ENCODE measurements around the gene SMPD3.

Gene SMPD3

DNA sequence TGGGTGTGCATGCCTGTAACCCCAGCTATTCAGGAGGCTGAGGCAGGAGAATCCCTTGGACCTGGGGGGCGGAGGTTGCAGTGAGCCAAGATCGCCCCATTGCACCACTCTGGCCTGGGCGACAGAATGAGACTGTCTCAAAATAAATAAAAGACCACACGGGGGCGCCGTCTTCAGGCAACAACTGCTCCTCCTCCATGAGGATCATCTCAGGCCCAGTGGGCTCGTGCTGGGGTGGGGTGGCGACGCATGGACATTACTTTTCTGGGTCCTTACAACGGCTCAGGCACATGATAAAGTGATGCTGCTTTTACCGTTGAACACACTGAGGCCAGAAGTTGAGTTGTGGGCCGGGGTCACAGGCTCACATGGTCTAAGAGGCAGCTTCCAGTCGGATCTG lies 81.3 kb downstream of the SMPD3 start:
- ATAC-seq (ENCODE audit: low read depth) (peak; percentile 3), DNase-seq (ENCODE audit: low spot score in 2 of 2) (no peak)
- Mint-ChIP-seq H3K9me3 (no peaks in the 10 kb centered on the region), H3K4me3 (no peak overlapping the region), H3K4me1 (peaks cover 47% of the 10 kb centered on the region), H3K36me3 (no peaks in the 10 kb centered on the region), H3K27ac (peak overlapping the region; percentile 90), H3K27me3 (no peaks in the 10 kb centered on the region)

DNA sequence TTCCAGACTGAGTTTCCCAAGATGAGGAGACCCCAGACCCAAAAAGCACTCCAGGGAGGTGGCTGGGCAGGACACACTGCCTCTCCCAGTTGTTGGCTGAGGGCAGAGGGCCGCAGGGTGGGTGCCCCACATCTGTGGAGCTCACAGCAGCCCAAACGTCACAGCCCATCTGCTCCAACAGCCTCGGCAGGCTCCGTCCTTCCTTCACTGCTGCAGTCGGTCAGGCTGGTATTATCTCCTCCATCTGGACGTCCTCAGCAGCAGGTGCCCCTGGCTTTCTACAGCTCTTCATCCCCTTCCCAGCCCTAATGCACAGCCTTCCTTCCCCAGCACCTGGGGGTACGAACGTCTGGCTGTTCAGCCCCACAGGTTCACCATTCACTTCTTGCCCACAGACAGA lies 82.2 kb downstream of the SMPD3 start:
- Mint-ChIP-seq H3K27ac (no peak overlapping the region), H3K27me3 (no peaks in the 10 kb centered on the region), H3K9me3 (no peaks in the 10 kb centered on the region), H3K36me3 (no peaks in the 10 kb centered on the region), H3K4me1 (peaks cover 47% of the 10 kb centered on the region), H3K4me3 (no peak overlapping the region)
- ATAC-seq (ENCODE audit: low read depth): no peak
- DNase-seq (ENCODE audit: low spot score in 2 of 2): no peak

DNA sequence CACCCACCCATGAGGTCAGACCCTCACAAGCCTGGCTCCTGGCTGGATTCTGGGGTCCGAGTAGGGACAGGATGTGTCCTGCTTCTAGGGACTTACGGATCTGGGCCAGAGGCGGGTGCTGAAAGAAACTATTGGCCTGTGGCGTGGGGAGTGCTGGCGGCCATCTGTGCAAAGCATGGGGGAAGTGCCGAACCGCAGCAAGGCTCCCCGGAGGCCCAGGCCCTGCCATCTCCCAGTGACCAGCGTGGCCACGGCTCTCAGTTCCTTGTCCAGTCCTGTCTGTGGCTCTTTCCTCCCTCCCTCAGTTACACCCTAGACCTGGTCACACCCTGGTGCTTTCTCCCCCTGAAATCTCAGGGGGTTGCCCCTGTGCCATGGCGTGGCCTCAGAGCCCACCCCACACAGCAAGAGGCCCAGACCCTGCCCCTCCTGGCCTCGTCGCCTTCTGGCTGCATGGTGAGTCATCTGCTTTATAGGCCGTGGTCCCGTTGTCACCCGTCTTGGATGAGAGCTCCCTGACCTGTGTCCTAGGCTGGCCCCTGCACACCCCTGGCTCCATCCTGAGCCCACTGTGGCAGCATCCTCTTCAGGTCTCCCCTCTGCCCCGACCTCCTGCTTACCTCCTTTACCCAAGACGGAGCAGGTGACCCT lies 83.0 kb downstream of the SMPD3 start:
- ATAC-seq (ENCODE audit: low read depth) (no peak), DNase-seq (ENCODE audit: low spot score in 2 of 2) (no peak)
- Mint-ChIP-seq H3K4me1 (peaks cover 41% of the 10 kb centered on the region), H3K9me3 (no peaks in the 10 kb centered on the region), H3K4me3 (peak overlapping the region; percentile 46), H3K27me3 (no peaks in the 10 kb centered on the region), H3K36me3 (peaks cover 3% of the 10 kb centered on the region), H3K27ac (peak overlapping the region; percentile 62)

DNA sequence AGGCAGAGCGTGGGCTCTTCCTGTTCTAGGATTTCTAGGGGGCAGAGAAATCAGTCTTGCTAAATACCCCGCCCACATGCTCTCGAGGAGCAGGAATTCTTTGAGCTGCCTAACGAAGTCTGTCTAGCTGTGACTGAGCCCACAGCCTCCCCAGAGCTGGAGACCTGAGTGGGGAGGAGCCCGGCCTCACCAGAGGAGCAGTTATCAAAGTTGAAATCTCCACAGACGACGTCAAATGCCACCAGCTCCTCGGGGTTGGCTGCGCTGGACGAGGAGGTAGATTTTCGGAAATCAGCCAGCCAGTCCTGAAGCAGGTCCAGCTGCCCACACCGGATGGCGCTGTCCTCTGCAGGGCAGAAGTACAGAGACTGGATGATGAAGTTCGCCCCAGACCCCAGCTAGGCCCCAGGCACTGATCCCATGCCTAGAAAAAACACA lies 83.7 kb downstream of the SMPD3 start:
- H3K27ac Mint-ChIP-seq: no peak overlapping the region
- H3K4me3 Mint-ChIP-seq: peak overlapping the region; percentile 11
- H3K27me3 Mint-ChIP-seq: no peaks in the 10 kb centered on the region
- H3K9me3 Mint-ChIP-seq: no peaks in the 10 kb centered on the region
- DNase-seq (ENCODE audit: low spot score in 2 of 2) (no peak), ATAC-seq (ENCODE audit: low read depth) (no peak)
- peaks cover 38% of the 10 kb centered on the region for H3K4me1 Mint-ChIP-seq
- peaks cover 3% of the 10 kb centered on the region for H3K36me3 Mint-ChIP-seq

DNA sequence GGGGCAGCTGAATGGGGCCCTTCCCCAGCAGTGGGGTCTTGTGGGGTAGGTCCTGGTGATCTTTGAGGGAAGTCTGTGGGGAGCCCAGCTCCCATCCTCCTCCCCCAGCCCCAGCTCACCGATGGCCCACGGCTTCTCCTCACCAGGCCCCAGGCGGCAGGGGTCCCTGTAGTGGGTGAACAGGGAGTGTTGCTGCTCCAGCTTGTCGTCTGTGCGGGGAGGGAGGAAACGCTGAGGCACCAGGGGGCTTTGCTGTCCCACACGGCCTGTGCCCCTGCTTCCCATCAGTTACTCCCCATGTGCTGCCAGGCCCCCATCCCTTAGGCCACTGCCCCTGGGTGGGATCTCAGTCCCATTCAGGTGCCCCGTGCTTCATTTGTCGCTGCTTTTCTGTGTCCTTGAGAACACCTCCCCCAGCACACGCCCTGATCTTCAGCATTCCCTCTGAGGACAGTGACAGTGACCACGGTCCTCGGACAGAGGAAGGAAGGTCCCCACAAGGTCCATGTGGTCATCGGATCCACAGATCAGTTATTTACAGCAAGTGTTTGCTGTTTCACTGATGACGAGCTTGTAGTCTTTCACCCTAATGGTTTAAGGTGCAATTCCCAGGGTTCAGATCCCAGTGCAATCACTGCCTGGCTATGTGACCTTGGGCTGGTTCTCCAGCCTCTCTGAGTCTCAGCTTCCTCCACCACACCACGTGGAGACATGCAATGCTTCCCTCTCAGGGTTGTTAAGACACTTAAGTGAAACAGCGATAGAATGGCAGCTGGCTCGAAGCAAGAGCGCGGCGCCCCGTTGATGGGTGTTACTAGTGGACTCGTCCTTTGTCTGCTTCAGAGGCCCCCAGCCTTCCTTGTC lies 84.4 kb downstream of the SMPD3 start:
- Mint-ChIP-seq H3K27me3 (no peaks in the 10 kb centered on the region), H3K4me3 (no peak overlapping the region), H3K27ac (no peak overlapping the region), H3K4me1 (peaks cover 33% of the 10 kb centered on the region), H3K36me3 (peaks cover 3% of the 10 kb centered on the region), H3K9me3 (no peaks in the 10 kb centered on the region)
- DNase-seq (ENCODE audit: low spot score in 2 of 2) (no peak), ATAC-seq (ENCODE audit: low read depth) (no peak)

DNA sequence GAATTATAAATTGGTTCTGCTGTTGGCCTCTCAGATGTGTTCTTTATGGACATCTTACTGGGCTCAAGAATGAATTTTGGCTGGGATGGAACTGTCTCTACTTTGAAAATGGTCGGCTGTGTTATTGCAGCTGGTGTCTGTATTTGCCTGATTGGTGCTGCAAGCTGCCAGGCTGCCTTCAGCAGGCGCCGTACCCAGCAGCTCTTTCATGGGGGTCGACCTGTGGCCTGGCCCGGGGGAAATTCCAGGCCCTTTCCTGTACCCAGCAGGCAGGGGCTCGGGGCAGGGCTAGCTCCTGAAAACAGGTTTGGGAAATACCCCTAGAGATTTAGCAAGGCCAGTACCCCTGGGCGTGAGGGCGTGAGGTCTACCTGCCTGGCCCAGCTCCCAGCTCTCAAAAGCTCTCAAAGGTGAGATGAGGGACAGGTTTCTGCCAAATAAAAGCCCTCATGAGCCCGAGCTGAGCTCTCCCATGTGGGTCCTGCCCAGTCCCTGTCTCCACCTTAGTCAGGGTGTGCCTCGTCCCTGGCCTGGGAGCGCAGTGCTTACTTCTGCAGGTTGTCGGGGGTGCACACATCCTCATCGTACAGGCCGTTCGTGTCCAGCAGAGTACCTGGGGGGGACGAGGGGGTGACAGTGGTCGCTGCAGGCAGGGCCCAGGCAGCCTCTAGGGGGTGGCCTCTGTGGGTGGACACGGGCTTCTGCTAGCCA lies 85.2 kb downstream of the SMPD3 start:
- H3K36me3 Mint-ChIP-seq: peaks cover 3% of the 10 kb centered on the region
- no peak for ATAC-seq (ENCODE audit: low read depth)
- H3K4me3 Mint-ChIP-seq: no peak overlapping the region
- DNase-seq (ENCODE audit: low spot score in 2 of 2): no peak
- H3K27ac Mint-ChIP-seq: no peak overlapping the region
- no peaks in the 10 kb centered on the region for H3K9me3 Mint-ChIP-seq
- H3K4me1 Mint-ChIP-seq: peaks cover 25% of the 10 kb centered on the region
- no peaks in the 10 kb centered on the region for H3K27me3 Mint-ChIP-seq

DNA sequence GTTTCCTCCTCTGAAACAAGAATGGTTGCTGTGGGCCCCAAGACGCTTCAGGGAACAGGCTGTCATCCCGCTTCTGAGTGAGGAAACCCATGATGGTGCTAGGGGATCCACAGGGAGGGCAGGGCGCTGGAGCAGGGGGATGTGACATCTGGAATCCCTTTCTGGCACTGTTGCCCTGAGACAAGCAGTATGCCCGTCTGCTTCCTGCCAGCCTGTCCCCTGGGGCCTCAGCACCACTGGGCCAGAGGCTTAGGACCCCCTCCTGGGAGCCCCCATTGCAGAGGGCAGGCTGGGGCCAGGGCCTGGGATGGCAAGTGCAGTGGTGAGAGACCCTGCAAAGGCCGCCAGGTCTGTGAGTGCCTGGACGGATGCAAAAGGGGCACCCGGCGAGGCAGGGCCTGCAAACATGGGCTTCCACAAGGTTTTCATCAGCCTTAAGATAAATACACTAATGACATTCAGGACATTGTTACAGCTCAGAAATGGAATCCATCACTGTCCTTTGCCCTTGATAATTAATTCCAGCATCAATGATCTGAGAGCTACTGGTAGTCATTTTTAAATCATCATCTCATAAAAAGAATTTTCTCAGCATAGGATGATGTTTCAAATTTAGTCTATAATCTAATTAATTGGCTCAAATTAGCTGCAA lies 85.9 kb downstream of the SMPD3 start:
- Mint-ChIP-seq H3K4me1 (peaks cover 18% of the 10 kb centered on the region), H3K36me3 (peaks cover 3% of the 10 kb centered on the region), H3K4me3 (no peak overlapping the region), H3K9me3 (no peaks in the 10 kb centered on the region), H3K27ac (no peak overlapping the region), H3K27me3 (no peaks in the 10 kb centered on the region)
- DNase-seq (ENCODE audit: low spot score in 2 of 2) (no peak), ATAC-seq (ENCODE audit: low read depth) (no peak)

DNA sequence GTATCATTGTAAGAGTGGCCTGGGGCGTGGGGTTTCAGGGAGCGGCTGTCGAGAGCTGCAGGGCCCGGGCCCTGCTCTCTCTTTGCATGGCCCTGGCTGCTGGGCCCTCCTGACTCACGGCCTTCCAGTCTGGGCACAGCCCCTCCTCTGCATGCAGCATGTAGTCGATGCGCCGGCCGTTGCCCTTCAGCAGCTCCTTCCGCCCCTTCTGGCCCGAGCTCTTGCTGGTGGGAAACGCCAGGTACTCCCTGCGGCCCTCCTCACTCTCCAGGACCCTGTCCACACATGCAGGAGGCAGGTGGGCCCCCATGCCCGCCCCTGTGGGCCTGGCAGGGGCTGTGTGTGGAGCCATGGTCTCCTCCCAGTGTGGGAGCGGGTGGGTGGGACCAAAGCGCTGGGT lies 86.8 kb downstream of the SMPD3 start:
- H3K4me3 Mint-ChIP-seq: no peak overlapping the region
- ATAC-seq (ENCODE audit: low read depth) (no peak), DNase-seq (ENCODE audit: low spot score in 2 of 2) (no peak)
- peaks cover 3% of the 10 kb centered on the region for H3K36me3 Mint-ChIP-seq
- H3K4me1 Mint-ChIP-seq: peaks cover 15% of the 10 kb centered on the region
- no peaks in the 10 kb centered on the region for H3K9me3 Mint-ChIP-seq
- H3K27me3 Mint-ChIP-seq: no peaks in the 10 kb centered on the region
- H3K27ac Mint-ChIP-seq: no peak overlapping the region

DNA sequence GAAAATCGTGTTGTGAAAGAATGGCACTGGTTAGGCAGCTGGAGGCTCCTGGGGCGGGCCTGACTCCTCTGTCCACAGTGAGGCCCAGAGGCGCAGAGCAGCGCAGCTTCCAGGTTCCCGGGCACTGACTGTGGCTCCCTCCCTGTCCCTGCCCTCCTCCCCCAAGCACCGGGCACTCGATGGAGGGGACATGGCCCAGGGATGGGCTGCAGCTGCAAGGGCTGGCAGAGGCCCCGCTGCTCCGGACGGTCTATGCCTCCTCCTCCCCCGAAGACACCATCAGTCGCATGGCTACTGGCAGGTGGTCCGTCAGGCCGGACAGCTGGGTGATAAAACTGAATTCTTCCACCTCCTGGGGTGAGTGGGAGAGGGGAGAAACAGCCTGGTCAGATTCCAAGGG lies 87.4 kb downstream of the SMPD3 start:
- peaks cover 3% of the 10 kb centered on the region for H3K36me3 Mint-ChIP-seq
- H3K4me3 Mint-ChIP-seq: no peak overlapping the region
- H3K9me3 Mint-ChIP-seq: no peaks in the 10 kb centered on the region
- H3K27me3 Mint-ChIP-seq: no peaks in the 10 kb centered on the region
- H3K4me1 Mint-ChIP-seq: peaks cover 12% of the 10 kb centered on the region
- ATAC-seq (ENCODE audit: low read depth) (no peak), DNase-seq (ENCODE audit: low spot score in 2 of 2) (no peak)
- H3K27ac Mint-ChIP-seq: no peak overlapping the region

DNA sequence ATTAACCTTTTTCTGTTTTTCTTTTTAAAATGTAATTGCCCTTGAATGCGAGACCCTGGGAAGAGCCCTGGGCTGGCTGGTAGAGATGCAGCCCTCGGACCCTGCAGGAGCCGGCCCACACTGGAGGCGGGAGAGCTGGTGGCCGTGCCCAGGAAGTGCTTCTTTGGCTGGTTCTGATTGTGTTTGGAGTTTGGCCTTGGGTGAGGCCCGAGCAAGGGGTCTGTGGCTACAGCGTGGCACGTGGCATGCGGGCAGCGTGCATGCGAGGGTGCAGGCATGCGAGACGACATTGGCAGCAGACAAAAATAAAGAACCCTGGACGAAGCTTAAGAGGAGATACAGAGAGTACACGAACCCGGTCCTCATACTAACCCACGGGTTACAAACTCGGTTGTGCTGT lies 87.8 kb downstream of the SMPD3 start:
- Mint-ChIP-seq H3K4me1 (peaks cover 9% of the 10 kb centered on the region), H3K27me3 (no peaks in the 10 kb centered on the region), H3K36me3 (peaks cover 3% of the 10 kb centered on the region), H3K4me3 (no peak overlapping the region), H3K9me3 (no peaks in the 10 kb centered on the region), H3K27ac (no peak overlapping the region)
- ATAC-seq (ENCODE audit: low read depth) (no peak), DNase-seq (ENCODE audit: low spot score in 2 of 2) (no peak)

DNA sequence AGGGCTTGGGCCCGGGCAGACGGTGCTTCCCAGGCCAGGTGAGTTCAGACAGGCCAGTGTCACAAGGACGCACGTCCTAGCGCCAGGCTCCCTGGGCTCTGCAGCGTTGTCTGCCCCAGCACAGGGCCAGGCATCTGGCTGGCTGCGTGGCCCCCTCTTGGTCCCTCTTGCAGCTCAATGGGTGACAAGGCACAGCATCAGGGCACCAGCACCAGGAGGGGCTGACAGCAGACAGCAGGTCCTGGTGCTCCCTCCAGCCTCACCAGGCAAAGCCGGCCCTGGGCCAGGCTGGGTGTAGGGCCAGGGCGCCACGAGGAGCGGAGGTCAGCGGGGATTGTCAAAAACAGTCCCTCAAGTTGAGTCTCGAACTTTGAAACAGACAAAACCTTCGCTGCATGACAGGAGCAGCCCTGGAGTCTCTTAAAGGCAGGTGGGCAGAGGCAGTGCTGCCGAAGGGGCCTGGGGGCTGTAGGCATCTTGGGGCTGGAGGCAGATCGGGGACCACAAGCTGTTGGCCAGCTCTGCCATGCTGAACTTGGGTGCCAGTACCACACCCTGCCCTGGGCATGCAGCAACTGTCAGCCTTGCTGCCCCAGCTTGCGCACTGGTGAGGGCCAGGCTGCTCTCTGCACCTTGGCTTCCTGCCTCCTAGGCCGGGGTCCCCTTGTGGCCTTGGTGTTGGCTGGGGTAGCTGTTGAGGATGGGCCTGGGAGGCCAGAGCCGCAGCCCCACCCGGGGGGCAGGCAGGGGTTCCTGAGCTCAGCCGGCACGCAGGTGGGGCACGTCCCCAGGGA lies 88.7 kb downstream of the SMPD3 start:
- Mint-ChIP-seq H3K4me1 (peaks cover 6% of the 10 kb centered on the region), H3K27me3 (no peaks in the 10 kb centered on the region), H3K27ac (no peak overlapping the region), H3K4me3 (no peak overlapping the region), H3K36me3 (peaks cover 10% of the 10 kb centered on the region), H3K9me3 (no peaks in the 10 kb centered on the region)
- no peak for ATAC-seq (ENCODE audit: low read depth)
- no peak for DNase-seq (ENCODE audit: low spot score in 2 of 2)

DNA sequence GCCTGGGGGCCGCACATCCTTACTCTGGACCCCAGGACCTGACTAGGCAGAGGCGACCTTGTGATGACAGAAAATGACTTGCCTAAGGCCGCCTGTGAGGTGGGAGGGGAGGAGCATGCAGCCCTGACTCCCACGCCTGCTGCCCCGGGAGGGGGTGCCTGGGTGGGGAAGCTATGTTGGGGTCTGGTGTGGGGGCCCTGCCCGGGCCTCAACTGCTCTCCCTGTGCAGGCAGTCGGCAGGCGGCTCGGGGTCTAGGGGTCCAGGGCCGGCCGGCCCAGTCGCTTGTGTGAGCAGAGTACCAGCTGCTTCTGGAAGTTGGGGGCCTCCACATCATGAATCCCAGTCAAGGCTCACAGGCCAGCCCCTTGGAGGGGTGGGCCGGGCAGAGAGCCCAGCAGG lies 89.4 kb downstream of the SMPD3 start:
- H3K27ac Mint-ChIP-seq: no peak overlapping the region
- no peaks in the 10 kb centered on the region for H3K27me3 Mint-ChIP-seq
- no peaks in the 10 kb centered on the region for H3K9me3 Mint-ChIP-seq
- H3K4me3 Mint-ChIP-seq: no peak overlapping the region
- peaks cover 6% of the 10 kb centered on the region for H3K4me1 Mint-ChIP-seq
- H3K36me3 Mint-ChIP-seq: peaks cover 14% of the 10 kb centered on the region
- DNase-seq (ENCODE audit: low spot score in 2 of 2) (no peak), ATAC-seq (ENCODE audit: low read depth) (no peak)

DNA sequence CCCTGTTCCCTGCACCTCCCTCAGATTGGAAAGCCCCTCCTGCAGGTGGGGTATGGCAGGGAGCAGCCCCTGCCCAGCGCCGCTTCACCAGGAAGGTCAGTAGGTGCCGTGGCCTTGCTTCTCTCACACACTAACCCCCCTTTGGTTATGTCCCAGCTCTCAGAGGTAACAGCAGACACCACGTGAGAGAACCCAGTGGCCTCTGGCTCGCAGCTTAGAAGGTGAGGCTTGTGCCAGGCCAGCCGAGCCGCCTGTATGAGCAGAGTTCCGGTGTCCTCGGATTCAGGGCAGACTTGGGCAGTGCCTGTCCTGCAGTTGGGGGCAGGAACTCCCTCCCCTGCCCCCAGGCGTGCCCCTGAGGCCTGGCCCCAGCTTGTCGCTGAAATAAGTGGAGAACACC lies 90.4 kb downstream of the SMPD3 start:
- H3K4me3 Mint-ChIP-seq: no peak overlapping the region
- DNase-seq (ENCODE audit: low spot score in 2 of 2) (no peak), ATAC-seq (ENCODE audit: low read depth) (no peak)
- H3K36me3 Mint-ChIP-seq: peaks cover 16% of the 10 kb centered on the region
- no peak overlapping the region for H3K27ac Mint-ChIP-seq
- H3K9me3 Mint-ChIP-seq: no peaks in the 10 kb centered on the region
- peaks cover 6% of the 10 kb centered on the region for H3K4me1 Mint-ChIP-seq
- H3K27me3 Mint-ChIP-seq: no peaks in the 10 kb centered on the region
